Hepatic stellate cell (primary cell): ENCODE data around the gene SHISAL2B.
"Not testable (repeated sequence)": the region's sequence is repeated elsewhere in the genome, so short reads cannot be mapped to it uniquely, and the experiment has no call there.

ENCODE experiments used
- DNase-seq: peaks from one replicate; pipeline ENCODE4 v3.0.0; 2011; ENCODE audit warnings: low spot score

SHISAL2B gene

DNA sequence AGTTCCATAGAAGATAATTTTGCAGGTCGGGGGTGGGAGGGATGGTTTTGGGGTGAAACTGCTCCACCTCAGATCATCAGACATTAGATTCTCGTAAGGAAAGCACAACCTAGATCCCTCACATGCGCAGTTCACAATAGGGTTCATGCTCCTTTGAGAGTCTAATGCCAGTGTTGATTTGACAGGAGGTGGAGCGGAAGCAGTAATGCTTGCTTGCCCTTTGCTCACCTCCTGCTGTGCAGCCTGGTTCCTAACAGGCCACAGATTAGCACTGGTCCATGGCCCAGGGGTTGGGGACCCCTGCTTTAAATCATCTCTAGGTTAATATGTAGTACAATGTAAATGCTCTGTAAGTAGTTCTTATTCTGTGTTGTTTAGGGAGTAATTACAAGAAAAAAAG lies 10.5 kb downstream of the SHISAL2B start:
- no peak for DNase-seq

GRCh38 chr5:64706074-64706473 lies 15.8 kb downstream of the SHISAL2B start:
- not testable (repeated sequence) for DNase-seq

GRCh38 chr5:64707191-64707590 lies 16.9 kb downstream of the SHISAL2B start:
- DNase-seq, result no peak

GRCh38 chr5:64714495-64714894 lies 24.2 kb downstream of the SHISAL2B start:
- DNase-seq, result not testable (repeated sequence)

GRCh38 chr5:64722588-64722987 lies 32.3 kb downstream of the SHISAL2B start:
- DNase-seq, result no peak

DNA sequence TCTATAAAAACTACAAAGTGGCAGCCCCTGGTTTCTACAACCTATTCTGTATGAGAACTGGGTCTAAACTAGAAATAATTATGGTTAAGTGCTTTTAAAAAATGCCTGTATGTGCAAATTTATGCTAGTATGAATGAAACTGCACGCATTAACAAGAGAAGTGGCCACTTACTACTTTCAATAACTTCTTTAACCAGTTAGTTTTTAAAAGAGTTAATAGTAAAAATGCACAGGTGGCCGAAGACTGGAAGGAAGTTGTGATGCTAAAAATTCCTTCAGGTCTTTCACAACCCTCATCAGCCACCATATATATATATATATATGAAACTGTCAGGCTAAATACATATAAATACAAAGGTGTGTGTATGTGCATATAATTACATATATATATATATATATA lies 36.8 kb downstream of the SHISAL2B start:
- DNase-seq, result no peak

GRCh38 chr5:64742411-64742810 lies 52.1 kb downstream of the SHISAL2B start:
- no peak for DNase-seq

DNA sequence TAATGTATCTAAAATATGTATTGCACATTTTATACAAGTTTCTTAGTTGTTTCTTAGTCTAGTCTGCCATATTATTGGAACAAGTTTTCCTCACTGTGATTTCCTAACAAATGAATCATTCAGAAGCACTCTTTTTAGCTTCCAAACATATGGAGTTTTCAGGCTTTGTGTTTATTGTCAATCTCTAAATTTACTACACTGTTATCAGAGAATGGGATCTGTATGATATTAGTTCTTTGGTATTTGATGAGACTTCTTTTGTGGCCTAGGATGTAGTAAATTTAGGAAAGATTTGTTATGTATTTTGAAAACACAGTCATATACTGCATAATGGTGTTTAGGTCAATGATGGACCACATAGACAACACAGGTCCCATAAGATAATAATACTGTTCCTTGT lies 52.5 kb downstream of the SHISAL2B start:
- no peak for DNase-seq

DNA sequence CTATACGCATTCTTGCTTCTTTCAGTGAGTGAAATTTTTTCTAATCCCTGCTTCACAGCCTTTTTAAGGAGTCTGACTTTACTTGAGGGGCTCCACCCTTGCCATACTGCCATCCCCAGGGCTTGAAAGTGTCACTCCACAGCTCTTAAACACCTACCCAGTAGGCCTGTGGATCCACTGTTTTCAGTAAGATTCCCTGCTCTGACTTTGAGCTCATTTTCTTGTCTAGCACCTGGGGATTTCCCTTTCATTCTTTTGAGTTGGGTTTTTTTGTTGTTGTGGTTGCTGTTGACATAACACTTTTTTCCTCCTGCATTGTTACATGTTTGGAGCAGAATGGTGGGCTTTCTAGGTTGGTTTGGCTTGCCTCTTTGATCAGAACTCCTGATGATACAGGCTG lies 54.6 kb downstream of the SHISAL2B start:
- no peak for DNase-seq

- no peak for DNase-seq
These were observed 56.1 kb downstream of the SHISAL2B start for GRCh38 chr5:64746446-64746845.

DNA sequence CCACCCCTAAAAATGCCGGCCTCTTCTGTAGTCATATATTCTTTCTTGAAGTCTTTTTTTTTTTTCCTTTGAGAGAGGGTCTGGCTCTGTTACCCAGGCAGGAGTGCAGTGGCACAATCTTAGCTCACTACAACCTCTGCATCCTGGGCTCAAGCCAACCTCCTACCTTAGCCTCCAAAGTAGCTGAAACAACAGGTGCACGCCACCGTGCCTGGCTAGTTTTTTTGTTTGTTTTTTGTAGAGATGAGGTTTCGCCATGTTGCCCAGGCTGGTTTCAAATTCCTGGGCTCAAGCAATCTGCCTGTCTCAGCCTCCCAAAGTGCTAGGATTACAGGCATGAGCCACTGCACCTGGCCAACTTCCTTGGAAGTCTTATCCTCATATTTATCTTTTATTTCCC lies 59.1 kb downstream of the SHISAL2B start:
- no peak for DNase-seq

GRCh38 chr5:64754066-64754465 lies 63.8 kb downstream of the SHISAL2B start:
- no peak for DNase-seq

- DNase-seq, result no peak
These were observed 68.6 kb downstream of the SHISAL2B start for GRCh38 chr5:64758901-64759300.

DNA sequence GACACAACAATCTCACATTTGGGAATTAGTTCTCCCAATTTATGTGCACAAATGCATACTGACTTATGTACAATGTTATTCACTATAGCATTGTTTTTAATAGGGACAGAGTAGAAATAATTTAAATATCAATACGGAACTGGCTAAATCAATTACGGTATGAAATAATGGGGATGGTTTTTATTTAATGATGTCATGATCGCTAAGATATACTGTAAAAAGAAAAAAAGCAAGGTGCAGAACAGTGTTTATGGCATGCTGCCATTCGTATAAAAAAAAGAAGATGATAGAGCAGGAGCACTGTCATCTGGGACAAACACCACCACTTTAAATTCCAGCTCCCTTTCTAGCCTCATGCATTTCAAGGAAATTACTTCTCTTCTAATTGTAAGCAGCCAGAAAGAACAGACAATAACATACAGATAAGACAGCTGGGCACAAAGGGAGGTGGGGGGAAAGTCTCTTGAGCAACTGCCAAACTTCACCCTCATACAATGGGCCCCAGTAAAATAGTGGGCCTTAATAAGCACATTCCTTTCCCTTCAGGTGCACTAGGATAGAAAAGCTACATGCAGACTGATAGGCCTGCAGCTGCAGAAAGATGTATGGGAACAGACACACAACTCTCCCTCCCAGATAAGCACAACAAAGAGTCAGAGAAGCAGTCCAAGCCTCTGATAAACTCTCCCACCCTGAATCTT lies 69.8 kb downstream of the SHISAL2B start:
- DNase-seq, result no peak

DNA sequence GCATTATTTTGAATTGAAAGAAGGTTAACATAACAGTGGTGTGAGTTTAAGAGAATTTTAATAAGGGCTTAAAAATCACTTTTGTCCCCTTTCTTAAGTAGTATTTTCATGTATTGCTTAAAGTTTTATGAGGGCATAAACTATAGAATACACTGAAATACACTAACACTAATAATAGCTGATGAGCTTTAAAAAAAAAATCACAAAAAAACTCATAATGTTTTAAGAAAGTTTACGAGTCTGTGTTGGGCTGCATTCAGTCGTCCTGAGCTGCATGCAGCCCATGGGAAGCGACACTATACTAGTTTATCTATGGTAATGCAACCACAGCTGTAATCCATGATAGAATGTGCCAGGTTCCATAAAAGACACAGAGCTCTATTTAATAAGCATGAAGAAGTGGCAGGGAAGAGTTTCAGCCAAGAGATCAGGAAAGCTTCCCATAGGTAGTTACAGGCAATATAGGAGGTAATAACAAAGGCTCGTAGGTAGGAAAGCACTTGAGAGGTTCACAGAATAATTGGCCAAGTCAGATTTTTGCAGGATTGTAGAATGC lies 73.7 kb downstream of the SHISAL2B start:
- DNase-seq, result no peak

GRCh38 chr5:64765804-64766504 lies 75.7 kb downstream of the SHISAL2B start:
- DNase-seq, result no peak

- DNase-seq, result no peak
These were observed 76.6 kb downstream of the SHISAL2B start for GRCh38 chr5:64766941-64767340.
